ENCODE data around the gene SPTBN5.

Gene SPTBN5

DNA sequence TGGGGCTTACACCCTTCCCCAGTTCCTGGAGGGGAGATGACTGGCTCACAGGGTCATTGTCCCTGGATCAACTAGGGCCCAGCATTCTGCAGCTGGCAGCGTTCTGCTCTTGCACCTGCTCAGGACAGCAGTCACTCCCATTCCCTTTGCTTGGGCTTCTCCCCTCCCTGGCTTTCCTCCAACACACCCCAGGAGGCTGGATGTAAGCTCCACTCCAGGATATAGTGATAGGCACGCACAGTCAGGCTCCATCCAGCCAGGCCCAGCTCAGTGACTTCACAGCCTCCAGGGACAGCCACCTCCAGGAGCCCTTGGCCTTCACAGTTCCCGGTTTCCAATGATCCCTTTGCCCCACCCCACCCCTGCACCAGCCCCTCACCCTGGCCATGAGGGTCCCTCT is 1.9 kb downstream of the SPTBN5 start:
- TF ChIP-seq, protein P1, sequence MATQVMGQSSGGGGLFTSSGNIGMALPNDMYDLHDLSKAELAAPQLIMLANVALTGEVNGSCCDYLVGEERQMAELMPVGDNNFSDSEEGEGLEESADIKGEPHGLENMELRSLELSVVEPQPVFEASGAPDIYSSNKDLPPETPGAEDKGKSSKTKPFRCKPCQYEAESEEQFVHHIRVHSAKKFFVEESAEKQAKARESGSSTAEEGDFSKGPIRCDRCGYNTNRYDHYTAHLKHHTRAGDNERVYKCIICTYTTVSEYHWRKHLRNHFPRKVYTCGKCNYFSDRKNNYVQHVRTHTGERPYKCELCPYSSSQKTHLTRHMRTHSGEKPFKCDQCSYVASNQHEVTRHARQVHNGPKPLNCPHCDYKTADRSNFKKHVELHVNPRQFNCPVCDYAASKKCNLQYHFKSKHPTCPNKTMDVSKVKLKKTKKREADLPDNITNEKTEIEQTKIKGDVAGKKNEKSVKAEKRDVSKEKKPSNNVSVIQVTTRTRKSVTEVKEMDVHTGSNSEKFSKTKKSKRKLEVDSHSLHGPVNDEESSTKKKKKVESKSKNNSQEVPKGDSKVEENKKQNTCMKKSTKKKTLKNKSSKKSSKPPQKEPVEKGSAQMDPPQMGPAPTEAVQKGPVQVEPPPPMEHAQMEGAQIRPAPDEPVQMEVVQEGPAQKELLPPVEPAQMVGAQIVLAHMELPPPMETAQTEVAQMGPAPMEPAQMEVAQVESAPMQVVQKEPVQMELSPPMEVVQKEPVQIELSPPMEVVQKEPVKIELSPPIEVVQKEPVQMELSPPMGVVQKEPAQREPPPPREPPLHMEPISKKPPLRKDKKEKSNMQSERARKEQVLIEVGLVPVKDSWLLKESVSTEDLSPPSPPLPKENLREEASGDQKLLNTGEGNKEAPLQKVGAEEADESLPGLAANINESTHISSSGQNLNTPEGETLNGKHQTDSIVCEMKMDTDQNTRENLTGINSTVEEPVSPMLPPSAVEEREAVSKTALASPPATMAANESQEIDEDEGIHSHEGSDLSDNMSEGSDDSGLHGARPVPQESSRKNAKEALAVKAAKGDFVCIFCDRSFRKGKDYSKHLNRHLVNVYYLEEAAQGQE (IDR thresholded peaks at IDR 0.05; ENCODE audit: insufficient read depth in 1 of 2, low read depth in 2 of 2, low read length in 2 of 2), result no peak
- TF ChIP-seq FOXP2 (optimal IDR thresholded peaks at IDR 0.05; ENCODE audit: borderline replicate concordance, extremely low read depth, extremely low read length, insufficient read depth) (no peak), TAF1 (IDR thresholded peaks at IDR 0.05; ENCODE audit: borderline replicate concordance, insufficient read depth, low read length) (no peak), POLR2AphosphoS5 (IDR thresholded peaks at IDR 0.05; ENCODE audit: low read depth, low read length) (no peak), SIN3A (IDR thresholded peaks at IDR 0.05; ENCODE audit: borderline replicate concordance, insufficient read depth, low read length) (no peak)

DNA sequence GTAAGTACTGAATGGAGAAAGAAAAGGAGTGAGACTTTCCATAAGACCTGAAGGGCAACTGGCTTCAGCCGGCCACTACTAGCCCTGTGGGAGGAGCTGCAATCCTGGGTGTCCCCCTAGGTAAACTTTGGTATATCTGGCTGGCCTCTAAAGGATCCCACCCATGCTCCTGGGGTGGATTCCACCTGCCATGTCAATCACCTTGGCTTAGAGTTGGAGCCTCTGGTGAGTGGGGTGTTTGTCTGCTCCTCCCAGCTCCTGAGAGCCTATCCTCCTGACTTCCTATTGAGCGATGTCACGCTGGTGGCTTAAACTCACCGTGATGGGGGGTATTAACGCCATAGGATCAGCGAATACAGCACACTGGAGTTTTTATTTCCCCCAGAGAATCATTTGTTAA is 2.6 kb downstream of the SPTBN5 start:
- TF ChIP-seq POLR2AphosphoS5 (IDR thresholded peaks at IDR 0.05; ENCODE audit: low read depth, low read length) (no peak), TAF1 (IDR thresholded peaks at IDR 0.05; ENCODE audit: borderline replicate concordance, insufficient read depth, low read length) (no peak), FOXP2 (optimal IDR thresholded peaks at IDR 0.05; ENCODE audit: borderline replicate concordance, extremely low read depth, extremely low read length, insufficient read depth) (no peak)
- TF ChIP-seq, protein P1 (IDR thresholded peaks at IDR 0.05; ENCODE audit: insufficient read depth in 1 of 2, low read depth in 2 of 2, low read length in 2 of 2), result no peak

DNA sequence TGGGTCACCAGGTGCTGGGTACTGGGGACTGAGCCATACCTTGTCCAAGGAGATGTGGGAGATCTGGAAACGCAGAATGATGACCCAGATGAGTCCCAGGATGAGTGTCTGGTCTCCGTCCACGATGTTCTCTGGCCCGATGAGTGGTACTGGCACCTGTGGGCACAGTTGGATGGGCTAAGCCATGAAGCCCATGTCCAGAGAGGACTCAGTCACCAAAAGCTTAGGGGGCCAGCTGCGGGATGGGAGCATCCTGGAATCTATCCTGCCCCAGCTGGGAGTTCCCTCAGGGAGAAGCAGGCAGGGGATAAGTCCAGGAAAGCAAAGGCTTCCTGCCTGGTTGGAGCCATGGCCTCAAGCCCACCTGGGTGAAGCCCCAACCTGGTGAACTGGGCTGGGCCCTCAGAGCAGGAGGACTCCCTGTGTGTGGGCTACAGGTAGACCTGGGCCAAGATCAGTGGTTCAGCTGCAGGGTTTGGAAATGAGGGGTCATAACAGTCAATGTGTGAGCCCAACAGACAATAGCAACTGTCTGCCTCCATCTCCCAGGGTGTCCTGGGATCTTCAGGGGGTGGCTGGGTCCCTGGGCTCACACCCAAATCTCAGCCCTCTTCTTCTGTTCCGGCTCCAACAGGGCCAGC is 3.7 kb downstream of the SPTBN5 start:
- TF ChIP-seq FOXP2 (optimal IDR thresholded peaks at IDR 0.05; ENCODE audit: borderline replicate concordance, extremely low read depth, extremely low read length, insufficient read depth) (no peak), SIN3A (IDR thresholded peaks at IDR 0.05; ENCODE audit: borderline replicate concordance, insufficient read depth, low read length) (no peak), TAF1 (IDR thresholded peaks at IDR 0.05; ENCODE audit: borderline replicate concordance, insufficient read depth, low read length) (no peak), POLR2AphosphoS5 (IDR thresholded peaks at IDR 0.05; ENCODE audit: low read depth, low read length) (no peak)
- TF ChIP-seq, protein P1 (IDR thresholded peaks at IDR 0.05; ENCODE audit: insufficient read depth in 1 of 2, low read depth in 2 of 2, low read length in 2 of 2), result no peak

DNA sequence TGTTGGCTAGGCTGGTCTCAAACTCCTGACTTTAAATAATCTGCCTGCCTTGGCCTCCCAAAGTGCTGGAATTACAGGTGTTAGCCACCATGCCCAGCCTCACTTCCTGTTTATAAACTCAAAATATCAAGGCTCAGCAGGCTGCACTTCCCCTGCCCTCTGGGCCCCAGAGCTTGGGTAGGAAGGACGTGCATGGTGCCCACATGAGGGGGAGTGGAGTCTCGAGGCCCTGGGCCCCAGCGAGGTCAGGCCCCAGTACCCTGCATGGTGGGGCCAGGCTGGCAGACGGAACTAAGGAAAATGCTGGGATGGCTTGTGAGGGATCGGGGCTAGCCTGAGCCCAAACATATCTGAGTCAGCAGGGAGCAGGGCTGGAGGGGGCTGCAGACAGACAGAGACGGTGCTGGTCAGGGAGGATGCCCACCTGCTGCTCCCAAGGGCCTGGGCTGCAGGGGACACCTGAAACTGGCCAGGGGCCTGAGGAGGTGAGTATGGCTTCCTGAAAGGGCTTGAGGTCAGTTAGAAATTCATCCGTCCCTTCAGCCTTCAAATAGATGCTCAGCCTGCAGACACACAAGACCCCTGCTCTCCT is 5.1 kb downstream of the SPTBN5 start:
- TF ChIP-seq TAF1 (IDR thresholded peaks at IDR 0.05; ENCODE audit: borderline replicate concordance, insufficient read depth, low read length) (no peak), SIN3A (IDR thresholded peaks at IDR 0.05; ENCODE audit: borderline replicate concordance, insufficient read depth, low read length) (no peak), FOXP2 (optimal IDR thresholded peaks at IDR 0.05; ENCODE audit: borderline replicate concordance, extremely low read depth, extremely low read length, insufficient read depth) (no peak), POLR2AphosphoS5 (IDR thresholded peaks at IDR 0.05; ENCODE audit: low read depth, low read length) (no peak)
- TF ChIP-seq, protein P1 (IDR thresholded peaks at IDR 0.05; ENCODE audit: insufficient read depth in 1 of 2, low read depth in 2 of 2, low read length in 2 of 2), result no peak
